Type B pancreatic cell (in vitro differentiated cells): ENCODE measurements around the gene BEAN1. TPM values are rescaled to one million over a fixed set of nuclear protein-coding genes. Genes with fewer than 3 reads are reported as not detected.

Experiments used
- DNase-seq: peaks from one replicate; pipeline ENCODE4 v3.0.0; 2021; ENCODE audit warnings: mixed read lengths; ENCODE audit not compliant: unreplicated experiment; ENCODE audit errors: extremely low spot score
- H3K27ac Mint-ChIP-seq: 2 replicates; pipeline ENCODE4 v1.8.0; 2021; ENCODE audit warnings: mild to moderate bottlenecking, mixed read lengths
- H3K27me3 Mint-ChIP-seq: 2 replicates; pipeline ENCODE4 v1.8.0; 2021; ENCODE audit warnings: mixed read lengths
- H3K36me3 Mint-ChIP-seq: 2 replicates; pipeline ENCODE4 v1.8.0; 2021; ENCODE audit warnings: mixed read lengths
- H3K4me1 Mint-ChIP-seq: one replicate; pipeline ENCODE4 v1.8.0; 2021; ENCODE audit warnings: mixed read lengths; ENCODE audit not compliant: unreplicated experiment
- H3K4me3 Mint-ChIP-seq: 2 replicates; pipeline ENCODE4 v1.8.0; 2021; ENCODE audit warnings: mild to moderate bottlenecking, mixed read lengths
- H3K9me3 Mint-ChIP-seq: 2 replicates; pipeline ENCODE4 v1.8.0; 2021; ENCODE audit warnings: mixed read lengths
- total RNA-seq: library from RNA; stranded (reverse); gene quantifications from 2 replicates; pipeline ENCODE4 v1.2.1, GENCODE V29; 2021; ENCODE audit warnings: low replicate concordance
- TF ChIP-seq, protein P1 (sequence below): fragments of 200-600 bp; sonication (generic); conservative IDR thresholded peaks from 2 replicates; pipeline ENCODE4 v1.5.0; 2021; ENCODE audit warnings: antibody characterized with exemption, mild to moderate bottlenecking

Gene BEAN1
- total RNA-seq, 1 donor from 2014 or later = 1.1 TPM

- no peaks in the 10 kb centered on the region for H3K9me3 Mint-ChIP-seq
- H3K4me3 Mint-ChIP-seq = no peak overlapping the region
- no peaks in the 10 kb centered on the region for H3K36me3 Mint-ChIP-seq
- H3K4me1 Mint-ChIP-seq = peaks cover 24% of the 10 kb centered on the region
- DNase-seq = no peak
- TF ChIP-seq, protein P1, sequence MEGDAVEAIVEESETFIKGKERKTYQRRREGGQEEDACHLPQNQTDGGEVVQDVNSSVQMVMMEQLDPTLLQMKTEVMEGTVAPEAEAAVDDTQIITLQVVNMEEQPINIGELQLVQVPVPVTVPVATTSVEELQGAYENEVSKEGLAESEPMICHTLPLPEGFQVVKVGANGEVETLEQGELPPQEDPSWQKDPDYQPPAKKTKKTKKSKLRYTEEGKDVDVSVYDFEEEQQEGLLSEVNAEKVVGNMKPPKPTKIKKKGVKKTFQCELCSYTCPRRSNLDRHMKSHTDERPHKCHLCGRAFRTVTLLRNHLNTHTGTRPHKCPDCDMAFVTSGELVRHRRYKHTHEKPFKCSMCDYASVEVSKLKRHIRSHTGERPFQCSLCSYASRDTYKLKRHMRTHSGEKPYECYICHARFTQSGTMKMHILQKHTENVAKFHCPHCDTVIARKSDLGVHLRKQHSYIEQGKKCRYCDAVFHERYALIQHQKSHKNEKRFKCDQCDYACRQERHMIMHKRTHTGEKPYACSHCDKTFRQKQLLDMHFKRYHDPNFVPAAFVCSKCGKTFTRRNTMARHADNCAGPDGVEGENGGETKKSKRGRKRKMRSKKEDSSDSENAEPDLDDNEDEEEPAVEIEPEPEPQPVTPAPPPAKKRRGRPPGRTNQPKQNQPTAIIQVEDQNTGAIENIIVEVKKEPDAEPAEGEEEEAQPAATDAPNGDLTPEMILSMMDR = no peak
- no peak overlapping the region for H3K27ac Mint-ChIP-seq
- H3K27me3 Mint-ChIP-seq = peaks cover 23% of the 10 kb centered on the region
These were observed 23.5 kb upstream of the BEAN1 start for GRCh38 chr16:66403531-66404145.

GRCh38 chr16:66405057-66405783 is 21.9 kb upstream of the BEAN1 start:
- no peak for DNase-seq
- H3K4me3 Mint-ChIP-seq = no peak overlapping the region
- no peaks in the 10 kb centered on the region for H3K9me3 Mint-ChIP-seq
- H3K4me1 Mint-ChIP-seq = peaks cover 26% of the 10 kb centered on the region
- TF ChIP-seq, protein P1 = no peak
- H3K36me3 Mint-ChIP-seq = no peaks in the 10 kb centered on the region
- no peak overlapping the region for H3K27ac Mint-ChIP-seq
- peaks cover 26% of the 10 kb centered on the region for H3K27me3 Mint-ChIP-seq

GRCh38 chr16:66406534-66407221 is 20.4 kb upstream of the BEAN1 start:
- Mint-ChIP-seq H3K4me1 (peaks cover 20% of the 10 kb centered on the region), H3K27ac (no peak overlapping the region), H3K4me3 (peak overlapping the region; percentile 90), H3K27me3 (peaks cover 26% of the 10 kb centered on the region), H3K36me3 (no peaks in the 10 kb centered on the region), H3K9me3 (no peaks in the 10 kb centered on the region)
- TF ChIP-seq, protein P1 = peak; percentile 96
- peak; percentile 90 for DNase-seq

DNA sequence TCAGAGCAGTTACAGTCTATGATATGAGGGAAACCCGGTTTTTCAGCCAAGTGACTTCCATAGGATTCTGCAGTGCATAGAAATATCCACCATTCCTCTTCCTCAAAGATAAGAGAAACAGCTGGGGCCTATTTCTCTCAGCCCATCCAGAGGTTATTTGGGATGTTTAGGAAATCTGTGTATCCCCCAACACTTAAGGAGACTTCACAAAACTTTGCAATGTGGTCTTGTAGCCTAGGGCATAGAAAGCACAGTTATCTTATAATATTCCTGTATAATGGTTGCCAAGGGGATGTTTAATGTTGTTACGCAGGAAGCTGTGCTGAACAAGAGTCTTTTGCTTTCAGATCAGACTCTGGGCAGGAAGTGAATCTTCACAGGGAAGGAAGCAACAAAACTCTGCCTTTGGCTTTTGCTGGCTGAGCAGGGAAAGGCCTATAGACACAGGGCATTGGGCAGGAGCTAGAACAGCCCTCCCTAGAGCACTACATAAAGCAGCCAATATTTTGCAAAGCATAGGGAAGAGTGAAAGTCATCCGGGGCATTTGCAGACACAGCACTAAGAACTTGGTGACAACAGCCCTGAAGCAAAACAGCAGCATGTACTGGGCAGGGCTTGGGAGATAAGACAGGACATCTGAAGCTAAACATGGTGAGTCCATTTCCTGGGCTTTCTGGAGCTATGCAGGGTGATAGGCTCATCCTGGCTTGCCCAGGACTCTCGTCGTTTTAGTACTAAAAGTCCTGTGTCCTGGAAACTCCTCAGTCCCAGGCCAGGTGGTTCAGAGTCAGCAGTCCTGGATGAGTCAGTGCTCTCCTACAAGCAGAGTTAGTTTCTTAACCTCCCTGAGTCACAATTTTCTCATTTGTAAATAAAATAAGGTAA is 18.7 kb upstream of the BEAN1 start:
- Mint-ChIP-seq H3K27me3 (peaks cover 26% of the 10 kb centered on the region), H3K9me3 (no peaks in the 10 kb centered on the region), H3K4me3 (peak overlapping the region; percentile 72), H3K4me1 (peaks cover 20% of the 10 kb centered on the region), H3K27ac (peak overlapping the region; percentile 89), H3K36me3 (no peaks in the 10 kb centered on the region)
- no peak for DNase-seq
- TF ChIP-seq, protein P1 = no peak

- TF ChIP-seq, protein P1 = no peak
- peak overlapping the region; percentile 72 for H3K4me3 Mint-ChIP-seq
- H3K4me1 Mint-ChIP-seq = peaks cover 20% of the 10 kb centered on the region
- no peak for DNase-seq
- H3K27me3 Mint-ChIP-seq = peaks cover 26% of the 10 kb centered on the region
- peak overlapping the region; percentile 89 for H3K27ac Mint-ChIP-seq
- H3K36me3 Mint-ChIP-seq = no peaks in the 10 kb centered on the region
- no peaks in the 10 kb centered on the region for H3K9me3 Mint-ChIP-seq
These were observed 17.9 kb upstream of the BEAN1 start for GRCh38 chr16:66409156-66409555.
